ENCODE data around the gene MYEF2.
A peak's percentile ranks its signal among the peaks of the same experiment; 100 is the strongest.

Gene MYEF2

GRCh38 chr15:48221261-48221660 lies 43.2 kb upstream of the MYEF2 start:
- TF ChIP-seq REST (IDR thresholded peaks at IDR 0.05; ENCODE audit: insufficient read depth in 1 of 2, low read depth in 2 of 2, low read length in 2 of 2) (no peak), POLR2AphosphoS5 (IDR thresholded peaks at IDR 0.05; ENCODE audit: low read depth, low read length) (no peak), FOXP2 (optimal IDR thresholded peaks at IDR 0.05; ENCODE audit: borderline replicate concordance, extremely low read depth, extremely low read length, insufficient read depth) (no peak), TAF1 (IDR thresholded peaks at IDR 0.05; ENCODE audit: borderline replicate concordance, insufficient read depth, low read length) (no peak), SIN3A (IDR thresholded peaks at IDR 0.05; ENCODE audit: borderline replicate concordance, insufficient read depth, low read length) (no peak)

GRCh38 chr15:48205981-48206380 lies 27.9 kb upstream of the MYEF2 start, which contains the start of gene SLC12A1:
Gene SLC12A1 (plus strand): TSS chr15:48206302. CDS start chr15:48207720, 1,418 bp downstream.
- TF ChIP-seq POLR2AphosphoS5 (IDR thresholded peaks at IDR 0.05; ENCODE audit: low read depth, low read length) (no peak), REST (IDR thresholded peaks at IDR 0.05; ENCODE audit: insufficient read depth in 1 of 2, low read depth in 2 of 2, low read length in 2 of 2) (no peak), SIN3A (IDR thresholded peaks at IDR 0.05; ENCODE audit: borderline replicate concordance, insufficient read depth, low read length) (no peak), TAF1 (IDR thresholded peaks at IDR 0.05; ENCODE audit: borderline replicate concordance, insufficient read depth, low read length) (no peak), FOXP2 (optimal IDR thresholded peaks at IDR 0.05; ENCODE audit: borderline replicate concordance, extremely low read depth, extremely low read length, insufficient read depth) (no peak)

GRCh38 chr15:48202068-48202467 lies 24.0 kb upstream of the MYEF2 start:
- TF ChIP-seq POLR2AphosphoS5 (IDR thresholded peaks at IDR 0.05; ENCODE audit: low read depth, low read length) (no peak), FOXP2 (optimal IDR thresholded peaks at IDR 0.05; ENCODE audit: borderline replicate concordance, extremely low read depth, extremely low read length, insufficient read depth) (no peak), TAF1 (IDR thresholded peaks at IDR 0.05; ENCODE audit: borderline replicate concordance, insufficient read depth, low read length) (no peak), SIN3A (IDR thresholded peaks at IDR 0.05; ENCODE audit: borderline replicate concordance, insufficient read depth, low read length) (no peak), REST (IDR thresholded peaks at IDR 0.05; ENCODE audit: insufficient read depth in 1 of 2, low read depth in 2 of 2, low read length in 2 of 2) (no peak)

GRCh38 chr15:48191574-48192225 lies 13.6 kb upstream of the MYEF2 start, which contains the start of gene CTXN2:
Gene CTXN2 (plus strand): TSS chr15:48191665. CDS start chr15:48201301, 9,636 bp downstream.
- 0 out of 4 replicates have a peak, but pooled peaks of 1 of the 2 experiments have one; percentile 3 for TF ChIP-seq REST (IDR thresholded peaks at IDR 0.05; ENCODE audit: insufficient read depth in 1 of 2, low read depth in 2 of 2, low read length in 2 of 2)
- no peak for TF ChIP-seq TAF1 (IDR thresholded peaks at IDR 0.05; ENCODE audit: borderline replicate concordance, insufficient read depth, low read length)
- TF ChIP-seq SIN3A (IDR thresholded peaks at IDR 0.05; ENCODE audit: borderline replicate concordance, insufficient read depth, low read length) = no peak
- TF ChIP-seq FOXP2 (optimal IDR thresholded peaks at IDR 0.05; ENCODE audit: borderline replicate concordance, extremely low read depth, extremely low read length, insufficient read depth) = no peak
- TF ChIP-seq POLR2AphosphoS5 (IDR thresholded peaks at IDR 0.05; ENCODE audit: low read depth, low read length) = no peak

All from PFSK-1 (cell line).